Measurements from ENCODE around the gene FAM20C.

The FAM20C gene

DNA sequence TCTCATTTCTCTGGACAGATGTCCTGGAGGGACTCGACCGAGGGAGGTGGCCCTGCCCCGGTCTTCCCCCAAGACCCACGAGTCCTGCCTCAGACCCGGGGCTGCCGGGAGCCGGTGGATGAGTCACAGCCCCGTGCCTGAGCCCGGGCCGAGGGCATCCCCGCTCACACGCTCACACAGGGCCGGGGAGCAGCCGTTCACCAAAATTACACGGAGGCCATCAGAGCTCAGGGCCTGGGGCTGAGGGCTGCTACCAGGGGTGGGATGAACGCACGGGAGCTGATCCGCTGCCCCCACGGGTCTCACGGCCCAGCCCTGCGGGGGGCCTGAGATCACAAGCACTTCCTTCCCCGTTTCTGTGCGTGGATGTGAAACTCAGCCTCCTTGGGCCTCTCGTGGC, 17.5 kb downstream of the FAM20C start:
- DNase-seq (ENCODE audit: low read depth): no peak

DNA sequence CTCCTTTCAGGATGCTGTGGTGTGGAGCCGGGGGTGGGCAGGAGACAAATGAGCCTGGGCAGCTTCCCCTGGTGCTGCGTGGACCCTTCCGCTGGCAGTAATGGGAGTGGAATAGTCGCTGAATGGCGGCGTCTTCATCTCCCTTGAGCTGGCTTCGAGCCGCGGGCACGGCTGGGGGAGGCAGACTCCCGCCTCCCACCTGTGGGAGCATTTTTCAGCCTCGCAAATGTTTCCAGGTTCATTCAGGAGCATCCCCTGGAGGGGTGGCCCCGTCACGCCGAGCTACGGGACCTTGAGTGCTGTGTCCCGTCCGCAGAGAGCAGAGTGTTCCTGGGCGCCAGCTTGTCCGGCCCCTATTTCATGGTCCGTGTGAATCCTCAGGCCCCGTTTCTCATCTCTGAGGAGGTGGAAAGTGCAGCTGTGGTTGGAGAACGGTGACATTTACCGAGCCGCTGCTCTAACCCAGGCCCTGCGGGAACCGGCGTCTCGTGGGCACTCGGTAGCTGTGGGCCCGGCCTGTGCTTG, 18.1 kb downstream of the FAM20C start:
- DNase-seq (ENCODE audit: low read depth): no peak

- no peak for DNase-seq (ENCODE audit: low read depth)
These were observed 18.8 kb downstream of the FAM20C start for GRCh38 chr7:211033-211714.

- DNase-seq (ENCODE audit: low read depth): no peak
These were observed 19.3 kb downstream of the FAM20C start for GRCh38 chr7:211715-212058.

DNA sequence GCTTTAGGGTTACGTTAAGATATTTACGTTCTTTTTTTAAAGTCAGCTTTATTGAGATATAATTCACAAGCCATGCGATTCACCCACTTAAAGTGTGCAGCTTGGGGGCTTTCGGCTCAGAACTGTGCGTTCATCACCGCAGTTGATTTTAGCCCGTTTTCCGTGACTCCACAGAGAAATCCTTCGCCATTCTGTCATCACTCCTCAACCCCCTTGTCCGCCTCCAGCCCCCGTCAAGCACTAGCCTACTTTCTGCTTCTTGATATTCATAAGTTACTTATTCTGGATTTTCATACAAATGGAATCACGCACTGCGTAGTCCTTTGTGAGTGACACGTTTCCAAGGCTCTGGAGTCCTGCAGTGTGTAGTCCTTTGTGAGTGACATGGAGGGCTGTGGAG, 20.4 kb downstream of the FAM20C start:
- DNase-seq (ENCODE audit: low read depth): no peak

GRCh38 chr7:213324-213993, 21.1 kb downstream of the FAM20C start:
- DNase-seq (ENCODE audit: low read depth): no peak

DNA sequence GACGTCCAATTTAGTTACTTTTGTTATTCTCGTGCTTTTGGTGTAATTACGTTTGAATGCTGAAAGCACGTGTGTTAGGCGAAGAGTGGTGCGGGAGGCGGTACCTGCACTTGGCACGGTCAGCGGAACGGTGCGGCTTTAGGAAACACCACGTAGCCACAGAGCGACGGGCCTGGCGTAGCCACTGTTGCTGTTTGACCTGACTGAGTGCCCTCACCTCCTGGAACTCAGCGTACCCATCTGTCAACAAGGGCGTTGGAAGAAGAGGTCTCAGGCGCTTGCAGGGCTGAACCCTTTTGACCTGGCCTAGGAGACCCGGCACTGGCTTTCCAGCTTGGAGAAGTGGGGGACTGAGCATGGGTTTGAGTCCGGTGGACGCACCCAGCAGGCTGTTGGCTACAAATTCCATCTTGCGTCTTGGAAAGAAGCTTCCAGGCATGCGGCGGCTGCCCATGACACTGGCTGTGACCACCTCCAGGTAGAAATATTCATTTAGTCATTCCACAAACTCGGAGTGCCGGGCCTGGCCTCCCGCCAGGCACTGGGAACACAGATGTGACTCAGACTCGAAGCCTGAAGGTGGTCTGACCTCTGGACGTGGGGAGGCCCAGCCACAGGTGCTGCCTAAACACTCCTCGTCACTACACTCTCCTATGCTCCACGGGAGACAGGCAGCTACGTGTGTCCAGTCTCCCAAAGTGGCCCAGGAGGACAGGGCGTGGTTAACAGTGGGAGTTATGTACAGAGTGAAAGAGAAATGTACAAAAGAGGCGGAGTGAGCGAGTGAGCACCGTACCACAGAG, 22.2 kb downstream of the FAM20C start:
- no peak for DNase-seq (ENCODE audit: low read depth)

DNA sequence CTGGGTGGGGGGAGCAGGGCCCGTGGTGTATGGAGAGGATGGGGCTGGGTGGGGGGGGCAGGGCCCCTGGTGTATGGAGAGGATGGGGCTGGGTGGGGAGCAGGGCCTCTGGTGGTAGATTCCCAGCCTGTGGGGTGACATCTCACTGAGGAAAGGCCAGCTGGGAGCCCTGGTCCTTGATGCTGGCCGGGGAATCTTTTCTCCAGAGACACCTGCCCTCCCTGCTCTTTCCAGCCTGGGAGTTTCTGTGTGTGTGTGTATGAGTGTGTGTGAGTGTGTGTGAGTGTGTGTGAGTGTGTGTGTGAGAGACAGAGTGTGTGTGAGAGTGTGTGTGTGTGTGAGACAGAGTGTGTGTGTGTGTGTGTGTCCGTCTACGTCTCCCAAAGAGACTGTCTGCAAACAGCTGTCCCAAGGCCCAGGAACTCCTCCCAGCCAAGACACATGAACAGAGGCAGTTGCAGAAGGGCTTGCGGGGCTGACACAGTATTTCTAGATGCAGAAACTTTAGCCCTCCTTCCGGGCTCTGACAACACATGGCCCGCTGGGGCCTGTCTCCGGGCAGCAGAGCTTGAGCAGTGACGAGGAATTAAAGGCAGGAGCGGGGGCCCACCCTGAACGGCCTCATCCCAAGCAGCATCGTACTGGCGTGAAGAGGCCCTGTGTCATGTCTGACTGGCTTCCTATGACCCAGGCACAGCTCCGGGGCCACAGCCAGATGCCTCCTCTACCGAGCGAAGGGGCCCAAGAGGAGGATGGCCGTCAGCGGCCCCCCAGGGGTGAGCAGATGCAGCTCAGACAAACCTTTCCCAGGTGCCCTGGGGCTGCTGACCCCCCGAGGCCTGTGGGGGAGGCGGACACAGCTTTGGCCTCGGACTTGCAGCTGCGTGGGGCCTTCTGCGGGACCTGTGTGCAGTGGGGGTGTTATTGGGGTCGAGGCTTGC, 24.3 kb downstream of the FAM20C start:
- no peak for DNase-seq (ENCODE audit: low read depth)

- no peak for DNase-seq (ENCODE audit: low read depth)
These were observed 25.4 kb downstream of the FAM20C start for GRCh38 chr7:217781-218180.

DNA sequence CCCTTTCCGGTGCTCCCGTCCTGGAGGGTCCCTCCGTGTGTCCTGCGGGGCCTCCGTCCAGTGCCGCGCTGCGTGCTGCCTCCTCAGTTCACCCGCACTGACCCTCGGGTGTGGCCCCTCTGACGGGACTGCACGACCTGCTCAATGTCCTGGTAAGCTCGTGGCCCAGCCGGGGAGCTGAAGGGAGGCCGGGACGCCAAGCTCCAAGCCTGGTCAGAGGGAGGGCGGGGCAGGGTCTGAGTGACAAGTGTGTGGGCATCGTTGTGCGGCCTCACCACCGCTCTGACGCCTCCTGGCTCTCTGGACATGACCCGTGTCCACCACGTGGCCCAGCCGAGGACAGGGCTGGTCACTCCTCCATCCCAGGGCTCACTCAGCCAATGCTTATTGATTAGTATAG, 25.9 kb downstream of the FAM20C start:
- DNase-seq (ENCODE audit: low read depth): no peak

- no peak for DNase-seq (ENCODE audit: low read depth)
These were observed 26.7 kb downstream of the FAM20C start for GRCh38 chr7:218896-219580.

GRCh38 chr7:219581-220150, 27.3 kb downstream of the FAM20C start:
- DNase-seq (ENCODE audit: low read depth): no peak

DNA sequence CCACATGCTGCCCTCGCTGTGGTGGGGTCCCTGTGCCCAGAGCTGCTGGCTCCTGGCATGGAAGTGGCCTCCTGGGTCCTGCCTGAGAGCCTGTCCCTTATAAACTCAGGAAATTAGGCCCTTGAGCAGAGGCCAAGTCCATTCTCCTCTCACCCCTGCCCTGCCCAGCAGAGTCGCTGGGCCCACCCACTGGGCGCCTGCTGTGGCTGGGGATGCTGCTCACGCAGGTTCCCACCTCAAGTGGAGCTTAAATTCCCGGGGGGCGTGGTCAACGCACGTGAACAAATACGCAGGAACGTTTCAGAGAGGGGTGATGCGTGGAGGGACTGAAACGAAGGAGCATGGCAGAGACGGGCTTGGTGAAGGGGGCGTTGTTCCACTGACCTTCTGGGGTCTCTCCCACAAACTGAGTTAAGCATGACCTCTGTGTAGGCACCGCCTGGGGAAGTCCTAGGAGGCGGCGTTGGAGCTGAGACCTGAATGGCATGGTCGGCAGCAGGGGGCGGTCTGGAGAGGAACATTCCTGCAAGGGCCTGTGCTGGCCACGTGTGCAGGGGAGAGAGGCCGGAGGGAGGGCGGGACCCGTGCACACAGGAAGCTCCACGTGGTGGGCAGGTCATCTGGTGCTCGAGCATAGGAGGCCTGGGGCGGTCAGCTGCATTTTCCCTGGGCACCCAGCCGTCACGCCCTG, 27.9 kb downstream of the FAM20C start:
- DNase-seq (ENCODE audit: low read depth): no peak

DNA sequence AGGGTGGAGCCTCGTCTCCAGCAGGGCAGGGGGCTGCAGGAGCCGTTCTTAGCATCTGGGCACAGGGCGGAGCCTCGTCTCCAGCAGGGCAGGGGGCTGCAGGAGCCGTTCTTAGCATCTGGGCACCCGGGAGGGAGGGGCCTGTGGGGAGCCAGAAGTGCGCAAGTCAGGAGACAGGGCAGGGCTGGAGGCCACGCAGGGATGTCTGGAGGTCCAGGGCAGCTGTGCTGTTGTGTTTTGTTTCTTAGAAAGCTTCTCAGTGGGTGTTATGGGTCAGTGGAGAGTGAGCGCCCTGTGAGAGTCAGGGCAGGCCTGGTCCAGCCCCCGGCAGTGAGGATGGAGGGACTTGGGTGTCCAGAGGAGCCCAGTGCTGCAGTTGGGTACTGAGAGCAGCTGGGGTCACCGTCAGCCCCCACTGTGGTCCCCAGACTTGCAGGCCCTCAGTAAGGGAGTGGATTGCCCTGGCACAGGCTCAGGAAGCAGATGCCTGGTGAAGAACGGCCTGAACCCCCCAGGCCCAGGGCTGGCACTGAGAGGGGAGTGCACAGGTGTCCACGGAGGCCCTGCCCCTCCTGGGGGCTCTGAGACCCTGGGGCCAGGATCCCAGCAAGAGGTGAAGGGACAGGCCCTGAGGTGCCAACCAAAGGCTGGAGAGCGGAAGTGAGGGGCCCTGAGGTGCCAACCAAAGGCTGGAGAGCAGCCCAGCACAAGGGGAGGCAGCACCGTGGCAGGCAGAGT, 29.8 kb downstream of the FAM20C start:
- DNase-seq (ENCODE audit: low read depth): no peak

GRCh38 chr7:222716-223041, 30.3 kb downstream of the FAM20C start:
- no peak for DNase-seq (ENCODE audit: low read depth)

DNA sequence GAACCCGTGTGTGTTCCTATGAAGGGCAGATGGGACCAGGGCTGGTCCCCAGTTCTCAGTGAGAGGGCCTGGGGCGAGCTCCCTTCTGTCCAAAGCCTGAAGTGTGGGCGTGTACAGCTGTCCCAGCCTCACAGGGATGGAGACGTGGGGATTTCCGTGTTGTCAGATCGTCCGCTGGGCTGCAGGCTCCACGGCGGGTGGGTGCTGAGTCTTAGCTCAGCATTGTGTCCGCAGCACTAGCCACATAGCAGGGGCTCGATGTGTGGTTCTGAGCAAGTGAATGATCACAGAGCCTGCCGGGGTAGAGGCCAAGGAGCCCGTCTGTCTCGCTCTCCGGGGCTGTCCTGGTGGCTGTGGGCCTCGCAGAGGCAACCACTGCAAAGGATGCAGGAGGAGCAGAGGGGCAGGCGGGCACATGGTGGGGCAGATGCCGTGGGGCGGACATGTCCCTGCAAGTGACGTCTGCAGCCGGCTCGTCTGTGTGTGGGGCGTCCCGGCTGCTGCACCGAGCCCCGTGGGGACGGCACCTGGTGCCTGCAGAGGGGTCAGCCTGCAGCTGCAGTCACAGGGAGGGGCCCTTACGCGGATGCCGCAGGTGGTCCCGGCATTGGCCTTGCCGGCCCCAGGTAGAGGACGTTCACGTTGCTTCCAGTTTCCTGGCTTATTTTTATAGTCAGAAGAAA, 30.9 kb downstream of the FAM20C start:
- DNase-seq (ENCODE audit: low read depth): no peak

GRCh38 chr7:223861-224260, 31.5 kb downstream of the FAM20C start:
- no peak for DNase-seq (ENCODE audit: low read depth)

DNA sequence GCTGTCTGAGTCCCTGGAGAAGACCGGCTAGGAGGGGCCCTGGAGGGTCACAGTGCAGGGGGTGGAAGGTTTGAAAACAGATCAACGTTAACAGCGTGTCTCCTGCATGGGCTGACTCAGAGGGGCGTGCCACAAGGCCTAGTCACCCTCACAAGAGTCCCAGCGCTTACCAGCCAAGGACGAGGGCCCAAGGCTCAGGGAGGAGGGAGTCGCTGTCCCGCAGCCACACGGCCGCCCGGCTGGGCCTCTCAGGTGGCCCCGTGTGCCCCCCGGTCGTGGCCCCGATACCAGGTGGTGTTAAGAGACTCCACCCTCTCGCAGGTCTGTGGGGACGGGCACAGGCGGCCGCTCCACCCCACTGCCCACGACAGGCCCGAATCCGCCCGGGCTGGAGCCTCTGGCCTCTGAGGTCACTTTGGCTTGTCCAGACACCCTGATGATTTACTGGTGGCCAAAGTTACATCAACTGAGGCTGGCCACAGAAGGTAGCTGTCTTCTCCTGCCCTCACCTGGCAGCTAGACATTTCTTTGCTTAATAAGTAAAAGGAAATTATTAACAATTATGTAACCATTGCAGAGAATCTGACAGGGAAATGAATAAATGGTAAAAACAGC, 34.0 kb downstream of the FAM20C start:
- DNase-seq (ENCODE audit: low read depth): no peak

GRCh38 chr7:227926-228325, 35.6 kb downstream of the FAM20C start:
- DNase-seq (ENCODE audit: low read depth): no peak
